ENCODE data around the gene ADAMTS13.

The ADAMTS13 gene

GRCh38 chr9:133476941-133477340 is 54.8 kb downstream of the ADAMTS13 start:
- no peaks in the 10 kb centered on the region for H3K4me1 Mint-ChIP-seq
- H3K36me3 Mint-ChIP-seq (ENCODE audit: low read depth) = no peaks in the 10 kb centered on the region
- no peak overlapping the region for H3K27ac Mint-ChIP-seq
- peaks cover 10% of the 10 kb centered on the region for H3K27me3 Mint-ChIP-seq (ENCODE audit: low read depth)
- H3K9me3 Mint-ChIP-seq = no peaks in the 10 kb centered on the region
- no peak overlapping the region for H3K4me3 Mint-ChIP-seq
- TF ChIP-seq CTCF (IDR thresholded peaks at IDR 0.05; ENCODE audit: unreplicated experiment in 3 of 3) = no peak

GRCh38 chr9:133477461-133477860 is 55.3 kb downstream of the ADAMTS13 start:
- H3K36me3 Mint-ChIP-seq (ENCODE audit: low read depth) = no peaks in the 10 kb centered on the region
- no peak overlapping the region for H3K27ac Mint-ChIP-seq
- H3K4me1 Mint-ChIP-seq = no peaks in the 10 kb centered on the region
- no peaks in the 10 kb centered on the region for H3K9me3 Mint-ChIP-seq
- peaks cover 15% of the 10 kb centered on the region for H3K27me3 Mint-ChIP-seq (ENCODE audit: low read depth)
- H3K4me3 Mint-ChIP-seq = peak overlapping the region in 2 of 3 experiments; percentile 28 to 44
- TF ChIP-seq CTCF (IDR thresholded peaks at IDR 0.05; ENCODE audit: unreplicated experiment in 3 of 3) = no peak

- TF ChIP-seq CTCF (IDR thresholded peaks at IDR 0.05; ENCODE audit: unreplicated experiment in 3 of 3) = no peak
- Mint-ChIP-seq H3K9me3 (no peaks in the 10 kb centered on the region), H3K4me3 (peak overlapping the region; percentile 28 to 65 (median 44)), H3K36me3 (ENCODE audit: low read depth) (no peaks in the 10 kb centered on the region), H3K27ac (no peak overlapping the region), H3K27me3 (ENCODE audit: low read depth) (peaks cover 16% of the 10 kb centered on the region), H3K4me1 (no peaks in the 10 kb centered on the region)
Observed at GRCh38 chr9:133477992-133478850, 56.1 kb downstream of the ADAMTS13 start.

- Mint-ChIP-seq H3K4me1 (no peaks in the 10 kb centered on the region), H3K4me3 (peak within 1 kb of the TSS; percentile 51 to 82 (median 70)), H3K36me3 (ENCODE audit: low read depth) (no peaks in the 10 kb centered on the region), H3K27ac (no peak within 1 kb of the TSS), H3K9me3 (no peaks in the 10 kb centered on the region), H3K27me3 (ENCODE audit: low read depth) (peaks cover 23% of the 10 kb centered on the region)
- TF ChIP-seq CTCF (IDR thresholded peaks at IDR 0.05; ENCODE audit: unreplicated experiment in 3 of 3) = no peak
Observed at GRCh38 chr9:133478851-133479711, 56.9 kb downstream of the ADAMTS13 start, which contains the start of gene SLC2A6. SLC2A6 (minus strand) TSS chr9:133479099; CDS start chr9:133479059, 40 bp downstream.

GRCh38 chr9:133483611-133484010 is 61.4 kb downstream of the ADAMTS13 start:
- Mint-ChIP-seq H3K4me3 (no peak overlapping the region), H3K27ac (no peak overlapping the region), H3K27me3 (ENCODE audit: low read depth) (peaks cover 28% of the 10 kb centered on the region), H3K9me3 (no peaks in the 10 kb centered on the region), H3K36me3 (ENCODE audit: low read depth) (no peaks in the 10 kb centered on the region), H3K4me1 (peaks cover 7% of the 10 kb centered on the region)
- TF ChIP-seq CTCF (IDR thresholded peaks at IDR 0.05; ENCODE audit: unreplicated experiment in 3 of 3) = no peak

All from nephron (organoid).